DMS53 treated with DMSO at 0.1 percent for 48 hours (cell line): ENCODE measurements around the gene RRAGC.
A peak's percentile ranks its signal among the peaks of the same experiment; 100 is the strongest.

Experiments
- DNase-seq: peaks from one replicate; lab custom pipeline; 2025; ENCODE audit not compliant: unreplicated experiment; lab: John Stamatoyannopoulos, UW

Gene RRAGC, protein sequence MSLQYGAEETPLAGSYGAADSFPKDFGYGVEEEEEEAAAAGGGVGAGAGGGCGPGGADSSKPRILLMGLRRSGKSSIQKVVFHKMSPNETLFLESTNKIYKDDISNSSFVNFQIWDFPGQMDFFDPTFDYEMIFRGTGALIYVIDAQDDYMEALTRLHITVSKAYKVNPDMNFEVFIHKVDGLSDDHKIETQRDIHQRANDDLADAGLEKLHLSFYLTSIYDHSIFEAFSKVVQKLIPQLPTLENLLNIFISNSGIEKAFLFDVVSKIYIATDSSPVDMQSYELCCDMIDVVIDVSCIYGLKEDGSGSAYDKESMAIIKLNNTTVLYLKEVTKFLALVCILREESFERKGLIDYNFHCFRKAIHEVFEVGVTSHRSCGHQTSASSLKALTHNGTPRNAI

DNA sequence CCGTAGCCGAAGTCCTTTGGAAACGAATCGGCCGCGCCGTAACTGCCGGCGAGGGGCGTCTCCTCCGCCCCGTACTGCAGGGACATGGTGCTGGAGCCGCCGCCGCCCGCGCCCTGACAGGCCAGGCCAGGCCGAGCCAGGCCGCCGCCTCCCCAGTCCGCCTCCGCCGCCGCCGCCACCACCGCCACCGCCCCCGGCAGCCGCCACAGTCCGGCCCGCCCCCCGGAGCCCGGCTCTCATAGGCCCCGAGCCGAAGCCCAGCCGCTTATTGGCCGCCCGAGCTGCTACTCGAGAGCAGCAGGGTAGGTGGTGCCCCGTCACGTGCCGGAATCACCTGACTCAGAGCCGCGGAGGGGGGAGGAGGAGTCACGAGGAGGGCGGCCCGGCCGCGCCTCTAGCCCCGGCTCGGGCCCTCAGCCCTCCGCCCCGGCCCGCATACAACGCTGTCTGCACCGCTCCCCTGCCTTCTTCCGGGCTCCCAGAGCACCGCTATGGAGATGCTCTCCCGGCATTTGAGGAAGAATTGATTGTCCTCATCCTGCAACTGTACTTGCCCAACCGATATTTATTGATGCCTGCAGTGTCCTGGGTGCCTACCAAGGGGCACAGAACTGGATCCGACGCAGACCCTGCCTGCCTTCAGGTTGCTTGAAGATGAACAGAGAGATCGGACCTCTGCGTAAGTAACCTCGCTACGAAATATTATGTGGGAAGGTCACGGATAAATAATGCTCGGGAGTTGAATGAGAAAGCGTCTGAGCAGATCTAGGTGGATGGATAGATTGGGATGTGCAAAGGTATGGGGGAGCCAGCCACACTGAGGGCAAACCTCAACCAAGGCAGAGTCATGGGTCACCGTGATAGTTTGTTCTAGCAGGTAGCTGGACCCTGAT is at the start of gene RRAGC:
TSS of gene RRAGC (minus strand) at position 212 of the 893 bp plus-strand sequence. CDS start at position 86, 126 bp downstream.
- peak; percentile 93 for DNase-seq

DNA sequence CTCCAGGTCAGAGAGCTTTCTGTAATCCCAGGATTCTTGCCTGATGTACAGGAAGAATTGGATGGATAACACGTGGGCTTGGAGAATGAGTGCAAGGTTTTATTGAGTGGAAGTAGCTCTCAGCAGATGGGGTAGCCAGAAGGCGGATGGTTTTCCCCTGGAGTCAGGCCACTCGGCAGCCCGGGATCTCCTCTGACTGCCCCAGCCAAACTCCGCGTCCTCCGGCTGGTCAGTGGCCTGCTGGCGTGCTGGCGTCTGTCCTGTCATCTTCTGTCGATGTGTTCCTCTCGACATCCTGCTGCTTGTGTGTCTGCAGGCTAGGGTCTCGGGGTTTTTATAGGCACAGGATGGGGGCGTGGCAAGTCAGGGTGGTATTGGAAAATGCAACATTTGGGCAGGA is 49.2 kb upstream of the RRAGC start:
- no peak for DNase-seq

DNA sequence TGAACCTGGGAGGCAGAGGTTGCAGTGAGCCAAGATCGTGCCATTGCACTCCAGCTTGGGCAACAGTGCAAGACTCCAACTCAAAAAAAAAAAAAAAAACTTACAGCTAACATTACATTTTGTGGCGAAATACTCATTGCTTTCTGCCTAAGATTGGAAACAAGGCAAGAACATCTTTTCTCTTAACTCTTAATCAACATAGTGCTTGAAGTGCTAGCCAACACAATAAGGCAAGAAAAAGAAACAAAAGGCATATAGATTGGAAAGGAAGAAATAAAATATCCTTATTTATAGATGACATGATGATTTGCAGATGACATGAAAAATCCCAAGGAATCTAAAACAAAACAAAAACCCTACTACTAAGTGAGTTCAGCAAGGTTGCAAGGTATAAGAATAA is 46.4 kb upstream of the RRAGC start:
- DNase-seq, result no peak

- DNase-seq, result no peak
These were observed 40.0 kb upstream of the RRAGC start for GRCh38 chr1:38899560-38899959.

DNA sequence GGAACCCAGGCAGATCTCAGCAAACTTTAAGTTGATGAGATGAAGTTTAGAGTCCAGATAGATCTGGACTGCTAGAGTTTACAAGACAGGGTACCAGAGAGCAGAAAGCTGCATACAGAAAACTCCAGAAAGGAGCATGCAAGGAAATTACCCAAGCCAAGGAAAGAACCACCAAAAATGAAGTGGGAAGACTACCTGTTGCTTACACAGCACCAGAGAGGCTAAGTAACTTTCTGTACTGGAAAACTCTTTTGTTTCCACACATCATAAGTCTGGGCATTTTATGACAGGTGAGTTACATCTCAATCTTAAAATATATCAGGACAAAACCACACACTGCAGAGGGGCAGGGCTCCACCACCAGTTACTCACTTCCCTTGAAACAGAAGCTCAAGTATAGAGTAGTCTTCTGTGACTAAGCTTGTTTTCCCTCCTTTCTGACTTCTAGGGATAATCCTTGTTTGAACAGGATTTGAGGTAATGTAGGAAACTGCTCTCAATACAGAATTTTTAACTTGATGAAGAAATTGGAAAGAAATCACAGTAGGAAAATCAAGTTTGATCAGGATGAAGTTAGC is 39.2 kb upstream of the RRAGC start:
- DNase-seq, result no peak

GRCh38 chr1:38896169-38896568 is 36.6 kb upstream of the RRAGC start:
- DNase-seq, result no peak

DNA sequence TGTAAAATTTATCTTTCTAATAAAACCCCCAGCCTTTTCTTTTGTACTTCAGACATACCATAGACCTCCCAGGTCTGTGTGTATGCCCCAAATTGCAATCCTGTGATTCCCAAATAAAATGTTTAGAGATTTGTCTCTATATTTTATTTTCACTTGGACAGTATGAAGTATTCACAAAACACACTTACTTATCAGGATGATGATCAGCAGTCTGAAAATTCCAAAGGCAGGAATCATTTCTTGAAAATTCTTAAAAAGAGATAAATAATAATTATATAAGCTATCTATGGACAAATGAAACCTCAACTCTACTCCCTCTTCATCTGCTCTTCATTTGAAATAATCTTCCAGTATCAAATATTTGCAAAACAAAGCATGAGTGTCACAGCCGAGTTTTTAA is 33.4 kb upstream of the RRAGC start:
- no peak for DNase-seq

GRCh38 chr1:38891753-38892152 is 32.2 kb upstream of the RRAGC start:
- no peak for DNase-seq

DNA sequence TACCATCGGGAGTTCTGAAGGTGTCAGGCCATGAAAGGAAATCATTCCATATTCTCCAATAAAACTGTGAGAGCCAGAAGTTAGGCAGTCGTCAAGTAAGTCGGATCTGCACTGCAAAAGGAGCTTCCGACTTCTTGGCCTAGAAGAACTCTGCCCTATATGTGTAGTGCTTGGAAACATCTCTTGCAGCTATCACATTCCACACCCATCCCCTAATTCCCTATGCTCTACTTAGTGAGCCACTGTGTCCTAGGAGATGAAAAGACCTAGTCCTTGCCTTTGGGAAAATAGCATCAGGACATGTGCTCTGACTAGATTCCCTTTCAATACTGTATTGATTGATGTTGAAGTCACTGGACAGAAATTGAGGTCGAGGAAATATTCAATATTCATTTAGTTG is 30.0 kb upstream of the RRAGC start:
- no peak for DNase-seq

DNA sequence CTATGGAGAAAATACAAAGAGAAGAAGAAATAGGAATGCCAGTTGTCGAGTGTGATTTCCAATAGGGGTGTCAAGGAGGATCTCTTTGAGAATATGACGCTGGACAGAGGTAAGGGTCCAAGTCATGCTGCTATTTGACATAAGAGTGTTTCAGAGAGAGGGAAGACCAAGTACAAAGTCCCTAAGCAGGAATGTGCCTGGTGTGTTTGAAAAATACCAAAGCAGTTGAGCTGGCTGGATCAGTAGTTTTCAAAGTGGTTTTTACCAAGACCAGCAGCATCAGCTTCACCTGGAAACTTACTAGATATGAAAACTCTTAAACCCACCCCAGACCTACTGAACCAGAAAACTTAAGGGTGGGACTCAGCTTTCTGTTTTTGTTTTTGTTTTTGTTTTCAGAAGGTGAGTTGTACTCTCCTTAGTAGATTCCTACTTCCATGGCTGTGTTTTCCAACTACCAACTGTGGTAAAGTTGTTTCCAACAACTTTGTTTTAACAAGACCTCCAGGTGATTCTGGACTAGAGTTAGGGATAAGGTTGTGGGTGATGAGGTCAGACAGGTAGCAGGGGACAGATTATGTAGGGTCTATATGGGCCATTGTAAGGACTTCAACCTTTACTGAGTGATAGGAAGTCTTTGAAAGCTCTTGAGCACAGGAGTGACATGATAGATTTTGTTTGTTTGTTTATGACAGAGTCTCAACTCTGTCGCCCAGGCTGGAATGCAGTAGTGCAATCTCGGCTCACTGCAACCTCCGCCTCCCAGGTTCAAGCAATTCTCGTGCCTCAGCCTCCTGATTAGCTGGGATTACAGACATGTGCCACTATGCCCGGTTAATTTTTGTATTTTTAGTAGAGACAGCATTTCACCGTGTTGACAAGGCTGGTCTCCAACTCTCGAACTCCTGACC is 29.1 kb upstream of the RRAGC start:
- DNase-seq, result no peak

- no peak for DNase-seq
These were observed 25.5 kb upstream of the RRAGC start for GRCh38 chr1:38885092-38885491.

DNA sequence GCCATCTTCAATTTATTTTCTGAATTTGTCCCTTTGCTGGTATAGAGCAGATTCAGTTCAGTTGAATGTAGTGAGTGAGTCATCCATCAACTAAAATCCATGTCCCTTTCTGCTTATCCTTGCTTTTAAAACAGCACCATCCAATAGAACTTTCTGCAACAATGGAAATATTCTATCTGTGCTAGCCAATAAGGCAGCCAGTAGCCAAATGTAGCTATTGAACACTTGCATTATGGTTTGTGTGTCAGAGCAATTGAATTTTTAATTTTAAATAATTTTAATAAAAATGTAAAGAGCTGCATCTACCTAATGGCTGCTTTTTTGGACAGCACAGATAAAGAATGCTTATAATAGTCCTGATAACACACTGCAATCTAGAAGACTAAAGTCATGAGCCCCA is 21.9 kb upstream of the RRAGC start, which contains the start of gene GJA9:
TSS of gene GJA9 (minus strand) at position 101 of the 400 bp plus-strand sequence. CDS start 5,489 bp downstream, outside the sequence.
- DNase-seq, result no peak

- DNase-seq, result no peak
These were observed 16.2 kb upstream of the RRAGC start for GRCh38 chr1:38875811-38876210.

DNA sequence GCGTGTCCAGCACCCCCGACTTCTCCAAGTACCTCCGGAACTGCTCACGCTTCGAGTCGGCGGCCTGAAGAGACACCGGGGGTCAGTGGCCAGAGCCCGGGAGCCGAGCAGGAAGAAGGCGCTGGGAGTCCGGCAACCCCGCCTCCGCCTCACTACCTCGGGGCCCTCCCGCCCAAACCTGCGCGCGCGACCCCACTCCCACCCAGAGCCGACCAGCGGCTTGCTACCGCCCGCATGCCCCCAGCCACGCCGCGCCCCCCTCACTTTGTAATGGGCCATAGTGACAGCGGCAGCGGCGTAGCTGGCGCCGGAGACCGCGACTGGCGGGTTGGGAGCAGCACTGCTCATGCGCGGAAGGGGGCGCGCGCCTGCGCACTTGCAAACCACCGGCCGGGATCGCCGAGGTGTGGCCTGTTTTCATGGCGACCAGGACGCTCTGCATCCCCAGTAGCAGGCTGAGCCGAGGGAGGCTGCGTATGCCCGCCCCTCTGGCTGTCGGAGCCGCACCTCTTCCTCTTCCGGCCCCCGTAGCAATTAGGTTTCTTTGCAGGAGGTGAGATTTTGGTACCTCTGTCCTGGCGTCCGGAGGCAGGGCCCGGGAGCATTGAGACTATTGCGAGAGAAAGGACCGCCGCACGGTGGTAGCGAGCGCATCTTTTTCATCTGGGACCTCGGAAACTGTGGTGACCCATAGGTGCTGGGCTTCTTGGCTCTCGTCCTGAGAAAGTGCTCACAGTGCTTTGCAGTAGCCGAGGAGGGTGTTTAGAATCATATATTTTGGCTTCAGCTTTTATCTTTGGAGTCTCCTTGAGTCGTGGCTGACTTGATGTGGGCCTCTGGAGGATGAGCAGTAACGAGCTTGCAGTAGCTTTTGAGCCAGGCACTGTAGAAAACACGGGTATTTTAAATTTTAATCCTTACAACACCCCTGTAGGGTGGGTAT is 13.7 kb upstream of the RRAGC start, which contains the start of gene MYCBP:
TSS of gene MYCBP (minus strand) at position 322 of the 943 bp plus-strand sequence. CDS start at position 279, 43 bp downstream.
- DNase-seq, result peak; percentile 95

GRCh38 chr1:38872401-38873026 is 12.9 kb upstream of the RRAGC start:
- no peak for DNase-seq

DNA sequence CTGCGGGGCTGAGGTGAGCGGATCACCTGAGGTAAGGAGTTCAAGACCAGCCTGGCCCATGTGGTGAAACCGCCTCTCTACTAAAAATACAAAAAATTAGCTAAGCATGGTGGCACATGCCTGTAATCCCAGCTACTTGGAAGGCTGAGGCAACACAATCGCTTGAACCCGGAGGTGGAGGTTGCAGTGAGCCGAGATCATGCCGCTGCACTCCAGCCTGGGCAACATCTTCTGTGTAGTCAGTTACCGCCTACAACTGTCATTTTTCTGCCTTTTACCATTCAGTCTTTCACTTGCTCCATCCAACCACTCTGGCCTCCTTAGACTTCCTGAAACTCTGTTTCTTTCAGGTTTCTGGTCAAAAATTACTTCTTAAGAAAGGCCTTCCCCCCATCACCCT is 11.4 kb upstream of the RRAGC start:
- no peak for DNase-seq

DNA sequence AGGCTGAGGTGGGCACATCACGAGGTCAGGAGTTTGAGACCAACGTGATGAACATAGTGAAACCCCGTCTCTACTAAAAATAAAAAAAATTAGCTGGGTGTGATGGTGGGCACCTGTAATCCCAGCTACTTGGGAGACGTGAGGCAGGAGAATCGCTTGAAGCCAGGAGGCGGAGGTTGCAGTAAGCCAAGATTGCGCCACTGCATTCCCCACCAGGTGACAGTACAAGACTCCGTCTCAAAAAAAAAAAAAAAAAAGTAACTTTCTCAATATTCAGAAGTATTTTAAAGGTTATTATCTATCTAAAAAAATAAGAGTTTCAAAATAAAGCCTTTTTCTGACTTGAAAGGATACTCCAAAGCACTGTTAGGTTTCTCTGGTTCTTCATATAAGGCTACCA is 7.6 kb upstream of the RRAGC start:
- no peak for DNase-seq

DNA sequence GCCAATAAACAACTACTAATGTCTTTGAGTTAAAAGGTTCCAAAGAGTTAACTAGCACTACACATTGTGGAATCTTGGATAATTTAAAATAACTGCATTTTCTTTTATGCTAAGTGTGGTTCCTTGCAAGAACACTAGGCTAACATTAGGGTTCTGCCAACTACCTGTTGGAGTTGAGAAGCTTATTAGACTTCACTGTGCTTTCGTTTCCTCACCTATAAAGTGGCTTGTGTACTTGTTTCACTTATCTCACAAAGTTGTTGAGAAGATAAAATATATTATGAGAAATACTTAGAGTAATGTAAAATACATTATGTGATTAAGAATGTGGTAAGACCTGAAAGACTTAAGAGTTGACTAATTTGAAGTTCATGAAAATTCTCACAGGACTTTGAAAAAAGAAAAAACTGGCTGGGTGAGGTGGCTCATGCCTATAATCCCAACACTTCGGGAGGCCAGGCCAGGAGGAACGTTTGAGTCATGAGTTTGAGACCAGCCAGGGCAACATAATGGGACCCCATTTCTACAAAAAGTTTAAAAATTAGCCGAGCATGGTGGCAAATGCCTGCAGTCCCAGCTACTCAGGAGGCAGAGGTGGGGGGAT is 5.6 kb upstream of the RRAGC start:
- no peak for DNase-seq

DNA sequence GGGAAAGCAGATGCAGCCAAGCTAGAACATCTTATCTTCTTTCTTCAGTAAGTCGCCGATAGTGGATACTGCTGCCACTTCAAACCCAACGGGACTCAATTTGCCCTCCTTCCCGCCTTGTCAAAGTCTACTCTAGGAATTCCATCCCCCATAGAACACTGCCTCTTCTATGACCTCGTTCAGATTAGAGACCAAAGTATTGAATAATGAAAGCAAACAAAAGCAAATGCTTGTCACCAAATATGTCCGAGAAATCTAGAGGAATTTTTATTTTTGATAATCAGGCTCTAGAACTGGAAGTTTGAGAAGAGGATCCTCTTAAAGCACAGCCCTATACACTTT is 853 bp upstream of the RRAGC start:
- DNase-seq, result no peak
